Right ventricle myocardium superior (tissue), 1 donor: ENCODE results near the gene PSMB11. TPM values are rescaled to one million over a fixed set of nuclear protein-coding genes. Genes with fewer than 3 reads are reported as not detected.

Experiments
- ATAC-seq: fragments of 200-7000 bp; cut with Tn5 transposase; one replicate; pipeline ENCODE4 v1.9.1; 2020; ENCODE audit warnings: mild to moderate bottlenecking; ENCODE audit not compliant: poor library complexity
- DNase-seq: peaks from one replicate; pipeline ENCODE4 v3.0.0-alpha.2; 2020
- intact Hi-C: fragments of 100-400 bp; cut with DNase I; formaldehyde crosslinking; loops from one replicate; pipeline ENCODE4 v1.11.2; 2022
- total RNA-seq: library from RNA; stranded (reverse); fragmentation: NEBNext Ultra II Directional; extraction: Animal tissue kit (Norgen Biotek cat#: 25700); gene quantifications from one replicate; pipeline ENCODE4 v1.2.1, GENCODE V29; 2021
- donor health status: DM: no; HTN: yes; CAD: no; lungs with severe emphysema.

The PSMB11 gene
- total RNA-seq, 1 donor from 2014 or later, result not detected

- DNase-seq, result no peak
- ATAC-seq, result no peak
- intact Hi-C loops, result no loop called here
Observed at GRCh38 chr14:23070262-23071129, 28.5 kb downstream of the PSMB11 start.

- peak; percentile 89 for DNase-seq
- ATAC-seq, result peak; percentile 93
- intact Hi-C loops, result no loop called here
Observed at GRCh38 chr14:23071244-23071920, 29.4 kb downstream of the PSMB11 start.

- intact Hi-C loops, result no loop called here
- peak; percentile 24 for ATAC-seq
Observed at GRCh38 chr14:23071921-23072539, 30.0 kb downstream of the PSMB11 start.

GRCh38 chr14:23074906-23075305, 32.9 kb downstream of the PSMB11 start:
- DNase-seq (no peak), ATAC-seq (no peak)
- intact Hi-C loops, result no loop called here

More at GRCh38 chr14:23071921-23072539, 30.0 kb downstream of the PSMB11 start:
- DNase-seq, result no peak

DNA sequence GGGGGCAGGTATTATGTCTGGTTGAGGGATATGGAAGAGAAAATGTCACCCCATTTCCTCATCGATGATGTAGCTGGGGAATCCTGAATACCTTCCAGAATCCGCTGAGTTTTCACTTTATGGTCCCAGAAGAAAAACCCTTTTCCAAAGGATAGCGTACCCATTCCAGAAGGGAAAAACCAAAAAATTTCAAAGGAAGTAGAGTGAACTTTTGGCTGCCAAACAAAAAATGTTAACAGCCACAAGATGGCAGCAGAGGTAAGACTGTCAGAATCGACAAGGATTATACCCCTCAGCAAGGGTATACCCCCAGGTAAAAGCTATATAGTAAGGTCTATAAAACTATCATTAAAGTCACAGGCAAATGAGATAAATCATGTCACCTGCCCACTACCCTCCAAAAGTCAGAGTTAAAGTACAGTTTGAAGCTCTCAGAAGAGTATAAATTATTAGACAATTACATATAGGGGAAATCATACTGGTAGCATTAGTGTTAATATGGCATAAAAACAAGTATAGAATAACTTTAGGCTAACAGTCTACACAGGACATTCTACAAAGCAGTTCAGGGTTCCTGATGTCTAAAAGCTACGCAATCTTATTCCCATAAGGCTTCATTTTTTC, 34.9 kb downstream of the PSMB11 start:
- ATAC-seq, result no peak

DNA sequence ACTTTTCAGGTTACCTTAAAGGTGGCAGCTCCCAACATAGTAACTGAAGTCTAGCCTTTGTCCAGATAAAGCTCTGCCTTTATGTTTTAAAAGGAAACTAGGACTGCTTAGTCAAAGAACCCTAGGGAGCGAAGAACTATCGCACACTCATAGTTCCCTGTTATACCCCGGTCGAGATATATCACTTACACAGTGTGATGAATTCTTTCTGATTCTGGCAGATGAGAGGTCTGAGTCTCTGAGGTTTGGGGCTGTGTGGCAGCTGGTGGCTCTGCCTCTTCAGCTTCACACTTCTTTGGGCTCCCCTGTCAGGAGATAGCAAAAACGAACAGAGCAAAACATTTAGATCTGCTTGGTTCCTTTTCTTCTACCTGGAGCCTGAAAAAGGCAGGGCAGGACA, 36.0 kb downstream of the PSMB11 start:
- intact Hi-C loops, result no loop called here
- no peak for ATAC-seq
- DNase-seq, result no peak

More for the DNA sequence above, 34.9 kb downstream of the PSMB11 start:
- intact Hi-C loops, result no loop called here
- DNase-seq, result no peak

GRCh38 chr14:23078692-23079116, 36.7 kb downstream of the PSMB11 start:
- ATAC-seq (peak; percentile 82), DNase-seq (peak; percentile 63)
- intact Hi-C loops, result no loop called here

DNA sequence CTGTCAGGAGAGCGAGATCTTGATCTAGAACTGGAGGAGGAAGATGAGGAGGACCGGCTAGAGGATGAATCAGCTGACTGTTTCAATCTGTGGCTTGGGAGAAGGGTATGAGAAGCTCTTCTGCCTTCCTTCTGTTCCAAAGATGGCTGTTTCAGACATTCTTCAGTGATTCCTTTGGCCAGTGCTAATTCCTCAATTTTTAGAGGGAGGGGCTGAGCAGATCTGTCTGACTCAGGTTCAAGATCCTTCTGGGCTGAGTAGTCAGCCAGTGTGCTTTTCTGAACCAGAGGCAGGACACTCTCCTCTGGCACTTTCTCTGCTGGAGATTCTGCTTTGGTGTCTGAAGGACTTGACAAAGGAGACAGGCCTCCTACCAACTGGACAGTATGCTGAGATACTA, 37.7 kb downstream of the PSMB11 start:
- intact Hi-C loops, result no loop called here
- ATAC-seq, result no peak
- DNase-seq, result no peak

DNA sequence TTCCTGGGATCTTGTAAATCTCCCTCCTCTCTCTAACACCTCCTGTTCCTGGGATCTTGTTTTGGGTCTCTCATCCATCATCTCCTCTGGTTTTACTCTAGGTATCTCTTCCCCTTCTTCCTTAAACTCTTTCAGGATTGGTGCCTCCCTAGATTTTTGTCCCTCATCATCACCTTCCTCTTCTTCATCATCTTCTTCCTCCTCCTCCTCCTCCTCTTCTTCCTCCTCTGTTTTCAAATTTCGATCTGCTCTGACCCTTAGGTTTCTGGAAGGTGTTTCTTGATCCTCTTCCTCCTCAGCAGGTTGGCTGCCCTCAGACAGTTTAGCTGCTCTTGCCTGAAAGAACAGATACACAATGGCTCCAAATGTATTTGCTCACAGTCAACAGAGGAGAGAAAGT, 38.5 kb downstream of the PSMB11 start:
- intact Hi-C loops, result no loop called here
- ATAC-seq, result no peak
- DNase-seq, result no peak

GRCh38 chr14:23085458-23085857, 43.4 kb downstream of the PSMB11 start:
- ATAC-seq (no peak), DNase-seq (no peak)
- intact Hi-C loops, result no loop called here

DNA sequence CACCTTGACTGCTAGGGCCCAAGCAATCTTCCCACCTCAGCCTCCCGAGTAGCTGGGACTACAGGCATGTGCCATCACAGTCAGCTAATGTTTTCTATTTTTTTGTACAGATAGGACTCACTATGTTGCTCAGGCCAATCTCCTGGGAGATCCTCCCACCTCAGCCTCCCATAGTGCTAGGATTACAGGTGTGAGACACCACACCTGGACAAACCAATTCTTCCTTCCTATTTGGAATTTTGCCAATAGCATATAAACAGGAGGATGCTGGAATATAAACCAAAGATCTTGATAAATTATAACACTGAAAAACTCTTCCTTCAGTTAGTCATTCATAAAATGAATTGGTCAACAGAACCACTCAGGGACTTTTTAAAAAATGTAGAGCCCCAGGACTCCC, 44.6 kb downstream of the PSMB11 start:
- intact Hi-C loops, result no loop called here
- ATAC-seq (no peak), DNase-seq (no peak)

DNA sequence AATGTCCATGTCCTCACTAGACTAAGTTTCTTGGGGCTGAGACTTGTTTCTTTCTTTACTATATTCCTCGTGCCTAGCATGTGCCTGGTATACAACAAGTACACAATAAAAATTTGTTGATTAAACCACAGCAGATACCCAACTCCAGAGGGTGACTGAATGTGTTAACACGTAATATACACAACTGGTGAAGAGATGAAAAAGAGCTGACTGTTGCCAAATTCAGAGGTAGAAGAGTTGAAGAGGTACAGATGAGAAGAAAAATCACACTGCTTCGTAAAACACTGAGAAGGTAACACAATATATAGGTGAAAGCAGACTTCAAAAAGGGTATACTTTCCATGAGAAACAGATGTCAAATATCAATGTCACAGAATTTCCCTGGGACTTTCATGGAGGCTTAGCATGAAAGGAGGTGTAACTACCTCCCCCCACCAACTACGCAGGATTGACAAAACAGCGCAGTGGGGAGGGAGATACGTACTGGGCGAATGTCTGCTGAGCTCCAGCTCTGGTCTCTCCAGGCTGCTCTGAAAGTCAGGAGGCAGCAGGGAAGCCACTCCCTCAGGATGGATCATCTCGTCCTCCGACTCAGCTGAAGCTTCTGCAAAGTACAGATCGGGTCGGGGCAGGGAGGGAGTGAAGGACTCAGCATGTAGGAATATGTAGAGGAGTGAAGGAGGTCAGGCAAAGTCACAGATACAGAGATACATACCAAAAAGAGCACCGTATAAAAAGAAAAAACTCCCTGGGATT, 47.7 kb downstream of the PSMB11 start:
- ATAC-seq, result no peak
- intact Hi-C loops, result no loop called here

GRCh38 chr14:23090254-23090636, 48.2 kb downstream of the PSMB11 start:
- ATAC-seq (no peak), DNase-seq (no peak)
- intact Hi-C loops, result no loop called here

More for the DNA sequence above, 47.7 kb downstream of the PSMB11 start:
- DNase-seq, result no peak

DNA sequence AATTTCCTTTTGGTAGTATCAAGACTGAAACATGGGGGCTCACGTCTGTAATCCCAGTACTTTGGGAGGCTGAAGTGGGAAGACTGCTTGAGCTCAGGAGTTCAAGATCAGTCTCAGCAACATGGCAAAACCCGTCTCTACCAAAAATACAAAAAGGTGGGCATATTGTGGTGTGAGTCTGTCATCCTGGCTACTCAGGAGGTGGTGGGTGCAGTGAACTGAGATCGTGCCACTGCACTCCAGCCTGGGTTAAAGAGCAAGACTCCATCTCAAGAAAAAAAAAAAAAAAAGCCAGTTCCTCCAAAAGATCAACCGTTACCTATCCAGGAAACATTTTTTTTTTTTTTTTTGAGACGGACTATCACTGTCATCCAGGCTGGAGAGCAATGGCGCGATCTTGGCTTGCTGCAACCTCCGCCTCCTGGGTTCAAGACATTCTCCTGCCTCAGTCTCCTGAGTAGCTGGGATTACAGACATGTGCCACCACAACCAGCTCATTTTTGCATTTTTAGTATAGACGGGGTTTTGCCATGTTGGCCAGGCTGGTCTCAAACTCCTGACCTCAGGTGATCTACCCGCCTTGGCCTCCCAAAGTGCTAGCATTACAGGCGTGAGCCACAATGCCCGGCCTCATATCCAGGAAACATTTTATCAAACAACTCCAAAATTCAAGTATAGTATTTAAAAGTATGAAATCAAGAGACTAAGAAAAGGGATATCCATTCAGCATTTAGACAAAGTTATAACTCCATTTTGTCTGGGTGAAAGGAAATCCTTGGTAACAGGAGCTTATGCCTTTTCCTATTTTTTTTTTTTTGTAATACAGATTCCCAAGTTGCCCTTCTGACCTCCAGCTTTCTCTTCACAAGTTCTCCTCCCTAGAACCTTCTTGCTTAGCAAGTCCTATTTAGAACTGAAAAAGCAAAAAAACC, 49.5 kb downstream of the PSMB11 start:
- ATAC-seq, result no peak
- no peak for DNase-seq
- intact Hi-C loops, result no loop called here

GRCh38 chr14:23093104-23093503, 51.1 kb downstream of the PSMB11 start:
- no peak for ATAC-seq
- intact Hi-C loops, result no loop called here
- no peak for DNase-seq

GRCh38 chr14:23093526-23093925, 51.5 kb downstream of the PSMB11 start:
- ATAC-seq (no peak), DNase-seq (no peak)
- intact Hi-C loops, result no loop called here
